ENCODE measurements around the gene SC5D.

GRCh38 chr11:121298774-121299173 is 6.2 kb downstream of the SC5D start:
- TF ChIP-seq POLR2AphosphoS5 (IDR thresholded peaks at IDR 0.05; ENCODE audit: borderline replicate concordance, low read depth, low read length) (no peak), EZH2 (IDR thresholded peaks at IDR 0.05) (no peak), FOXP2 (optimal IDR thresholded peaks at IDR 0.05; ENCODE audit: control extremely low read depth, extremely low read length, insufficient read depth) (no peak)
